Measurements from ENCODE around the gene IARS2. TPM values are rescaled to one million over a fixed set of nuclear protein-coding genes. Genes with fewer than 3 reads are reported as not detected.

IARS2 gene
- total and polyA plus RNA-seq, 9 donors, result 35.3 to 52.9 (median 43.0) TPM

DNA sequence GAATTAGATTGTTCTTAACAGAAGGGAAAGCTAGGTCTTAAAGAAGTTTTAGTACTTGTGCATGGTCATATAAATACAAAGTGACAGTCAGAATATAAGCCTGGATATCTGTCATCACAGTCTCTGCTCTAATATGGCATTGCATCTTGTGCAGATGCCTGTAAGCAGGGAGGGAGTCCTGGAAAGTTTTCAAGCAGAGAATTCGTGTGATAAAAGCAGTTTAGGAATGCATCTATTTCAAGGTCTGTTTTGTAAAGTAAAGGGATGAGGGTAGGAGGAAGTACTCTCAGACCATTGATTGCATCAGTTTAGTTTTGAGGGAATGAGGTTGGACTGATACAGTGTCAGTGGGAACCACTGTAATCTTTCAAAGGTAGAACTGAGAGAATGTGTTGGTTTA, 30.6 kb downstream of the IARS2 start:
- no peaks in the 10 kb centered on the region for H3K36me3 ChIP-seq
- H3K4me1 ChIP-seq (ENCODE audit: insufficient read depth), result peaks cover 4% of the 10 kb centered on the region
- no peaks in the 10 kb centered on the region for H3K27me3 ChIP-seq
- 0 to 6% (median 2%) methylated on average over 1 of the region's 1 CpG for WGBS, 3 donors
- no peak overlapping the region for H3K27ac ChIP-seq
- no peak for DNase-seq
- no peaks in the 10 kb centered on the region for H3K9me3 ChIP-seq
- no peak for TF ChIP-seq POLR2A (IDR thresholded peaks at IDR 0.05)
- TF ChIP-seq EP300 (IDR thresholded peaks at IDR 0.05), result no peak
- TF ChIP-seq CTCF (IDR thresholded peaks at IDR 0.05), result no peak
- intact Hi-C loops (cut with DNase I), result no loop called here
- H3K4me3 ChIP-seq, result no peak overlapping the region

GRCh38 chr1:220127076-220127475, 33.1 kb downstream of the IARS2 start:
- TF ChIP-seq CTCF (IDR thresholded peaks at IDR 0.05) (no peak), POLR2A (IDR thresholded peaks at IDR 0.05) (no peak), EP300 (IDR thresholded peaks at IDR 0.05) (no peak)
- H3K27ac ChIP-seq, result no peak overlapping the region
- H3K27me3 ChIP-seq, result no peaks in the 10 kb centered on the region
- no peaks in the 10 kb centered on the region for H3K36me3 ChIP-seq
- no peak for DNase-seq
- intact Hi-C loops (cut with DNase I), result no loop called here
- H3K4me3 ChIP-seq, result no peak overlapping the region
- 43 to 66% (median 51%) methylated on average over 3 of the region's 3 CpGs for WGBS, 3 donors
- H3K9me3 ChIP-seq, result no peaks in the 10 kb centered on the region
- peaks cover 4% of the 10 kb centered on the region for H3K4me1 ChIP-seq (ENCODE audit: insufficient read depth)

GRCh38 chr1:220129479-220130210, 35.7 kb downstream of the IARS2 start:
- H3K9me3 ChIP-seq, result no peaks in the 10 kb centered on the region
- no peak for DNase-seq
- intact Hi-C loops (cut with DNase I), result no loop called here
- no peak overlapping the region for H3K4me3 ChIP-seq
- H3K27ac ChIP-seq, result no peak overlapping the region
- no peak for TF ChIP-seq CTCF (IDR thresholded peaks at IDR 0.05)
- TF ChIP-seq EP300 (IDR thresholded peaks at IDR 0.05), result no peak
- TF ChIP-seq POLR2A (IDR thresholded peaks at IDR 0.05), result no peak
- peaks cover 1% of the 10 kb centered on the region for H3K4me1 ChIP-seq (ENCODE audit: insufficient read depth)
- no peaks in the 10 kb centered on the region for H3K27me3 ChIP-seq
- no peaks in the 10 kb centered on the region for H3K36me3 ChIP-seq

GRCh38 chr1:220135755-220136154, 41.8 kb downstream of the IARS2 start:
- Histone ChIP-seq H3K27ac (no peak overlapping the region), H3K4me1 (ENCODE audit: insufficient read depth) (no peaks in the 10 kb centered on the region), H3K36me3 (no peaks in the 10 kb centered on the region), H3K9me3 (no peaks in the 10 kb centered on the region), H3K27me3 (no peaks in the 10 kb centered on the region), H3K4me3 (no peak overlapping the region)
- TF ChIP-seq CTCF (IDR thresholded peaks at IDR 0.05) (no peak), EP300 (IDR thresholded peaks at IDR 0.05) (no peak), POLR2A (IDR thresholded peaks at IDR 0.05) (no peak)
- intact Hi-C loops (cut with DNase I), result no loop called here
- no peak for DNase-seq
- WGBS, 3 donors, result 92 to 98% (median 96%) methylated on average over 2 of the region's 2 CpGs
